CD4-positive, CD25-positive, alpha-beta regulatory T cell (primary cell): ENCODE measurements around the gene SLIT2. TPM values are rescaled to one million over a fixed set of nuclear protein-coding genes. Genes with fewer than 3 reads are reported as not detected.

Experiments
- ATAC-seq, 2 donors: fragments of 150-1000 bp; cut with Tn5 transposase; one replicate each; pipeline ENCODE4 v1.10.0; 2021; ENCODE audit warnings: low read depth in 2 of 2, moderate number of reproducible peaks in 2 of 2, moderate library complexity in 1 of 2
- DNase-seq, 3 donors: peaks; one replicate each; pipeline versions ENCODE4 v3.0.0 to v3.0.0-alpha.2; 2012 to 2022; ENCODE audit warnings: mixed read lengths in 1 of 3
- H3K27ac ChIP-seq: one replicate; pipeline ENCODE4 v1.7.0; 2013; ENCODE audit warnings: mild to moderate bottlenecking, low read length; ENCODE audit not compliant: insufficient read depth, poor library complexity, severe bottlenecking
- H3K27me3 ChIP-seq: one replicate; pipeline ENCODE4 v1.7.0; 2013; ENCODE audit warnings: low read length; ENCODE audit not compliant: control insufficient read depth, insufficient read depth
- H3K36me3 ChIP-seq: one replicate; pipeline ENCODE4 v1.7.0; 2013; ENCODE audit warnings: mild to moderate bottlenecking, low read length, moderate library complexity; ENCODE audit not compliant: control insufficient read depth, insufficient read depth
- H3K4me1 ChIP-seq: 2 replicates; pipeline ENCODE4 v1.7.0; 2013; ENCODE audit warnings: mild to moderate bottlenecking, low read length; ENCODE audit not compliant: insufficient read depth, control insufficient read depth, poor library complexity, severe bottlenecking
- H3K4me3 ChIP-seq: one replicate; pipeline ENCODE4 v1.7.0; 2013; ENCODE audit warnings: low read depth, mild to moderate bottlenecking, low read length, moderate library complexity
- H3K9me3 ChIP-seq, 2 experiments: 1 replicate in 1 of 2; 2 replicates in 1 of 2; pipeline ENCODE4 v1.7.0; 2013; ENCODE audit warnings: low read length in 2 of 2, mild to moderate bottlenecking in 1 of 2, moderate library complexity in 1 of 2; ENCODE audit not compliant: control insufficient read depth in 2 of 2
- H3K27ac Mint-ChIP-seq, 3 donors: one replicate each; pipeline ENCODE4 v1.8.0; 2020 to 2022; ENCODE audit warnings: mild to moderate bottlenecking in 3 of 3, mixed read lengths in 3 of 3, moderate library complexity in 2 of 3
- H3K27me3 Mint-ChIP-seq: one replicate; pipeline ENCODE4 v1.8.0; 2022; ENCODE audit warnings: mild to moderate bottlenecking, mixed read lengths
- H3K36me3 Mint-ChIP-seq: one replicate; pipeline ENCODE4 v1.8.0; 2020; ENCODE audit warnings: mixed read lengths
- H3K4me1 Mint-ChIP-seq, 4 donors: one replicate each; pipeline ENCODE4 v1.8.0; 2020 to 2022; ENCODE audit warnings: mixed read lengths in 4 of 4, mild to moderate bottlenecking in 1 of 4
- H3K4me3 Mint-ChIP-seq, 4 donors: one replicate each; pipeline ENCODE4 v1.8.0; 2020 to 2022; ENCODE audit warnings: mild to moderate bottlenecking in 4 of 4, mixed read lengths in 4 of 4, moderate library complexity in 3 of 4
- H3K9me3 Mint-ChIP-seq, 7 donors: one replicate each; pipeline ENCODE4 v1.8.0; 2020 to 2022; ENCODE audit warnings: mixed read lengths in 7 of 7, mild to moderate bottlenecking in 3 of 7, moderate library complexity in 2 of 7
- polyA plus RNA-seq, 4 donors: library from polyadenylated mRNA; unstranded; fragments of 300-500 nt; fragmentation: Illumina TruSeq; gene quantifications; one replicate each; pipeline ENCODE4 v1.2.3, GENCODE V29; 2021
- total RNA-seq: library from RNA; stranded (reverse); gene quantifications from one replicate; pipeline ENCODE4 v1.2.3, GENCODE V29; 2022

Gene SLIT2
- total and polyA plus RNA-seq, 5 donors from 2014 or later, result not detected

GRCh38 chr4:20279381-20279780 lies 27.7 kb downstream of the SLIT2 start:
- Histone ChIP-seq H3K4me1 (no peaks in the 10 kb centered on the region), H3K27ac (no peak overlapping the region), H3K4me3 (no peak overlapping the region), H3K36me3 (no peaks in the 10 kb centered on the region), H3K27me3 (no peaks in the 10 kb centered on the region), H3K9me3 (peaks cover 0 to 4% of the 10 kb centered on the region in 2 experiments)
- Mint-ChIP-seq H3K36me3 (no peaks in the 10 kb centered on the region), H3K4me1 (no peaks in the 10 kb centered on the region), H3K27ac (no peak overlapping the region), H3K9me3 (peaks cover 0 to 10% (median 3%) of the 10 kb centered on the region in 7 donors), H3K4me3 (no peak overlapping the region), H3K27me3 (no peaks in the 10 kb centered on the region)
- DNase-seq (no peak), ATAC-seq (no peak)

GRCh38 chr4:20281453-20281852 lies 29.7 kb downstream of the SLIT2 start:
- no peak overlapping the region for H3K27ac Mint-ChIP-seq
- Histone ChIP-seq H3K4me3 (no peak overlapping the region), H3K9me3 (no peaks in the 10 kb centered on the region), H3K27me3 (no peaks in the 10 kb centered on the region), H3K27ac (no peak overlapping the region), H3K4me1 (no peaks in the 10 kb centered on the region), H3K36me3 (no peaks in the 10 kb centered on the region)
- DNase-seq (no peak), ATAC-seq (no peak)
- no peak overlapping the region for H3K4me3 Mint-ChIP-seq
- no peaks in the 10 kb centered on the region for H3K4me1 Mint-ChIP-seq
- H3K9me3 Mint-ChIP-seq, result peaks cover 0 to 7% (median 3%) of the 10 kb centered on the region in 7 donors
- H3K27me3 Mint-ChIP-seq, result no peaks in the 10 kb centered on the region
- H3K36me3 Mint-ChIP-seq, result no peaks in the 10 kb centered on the region

DNA sequence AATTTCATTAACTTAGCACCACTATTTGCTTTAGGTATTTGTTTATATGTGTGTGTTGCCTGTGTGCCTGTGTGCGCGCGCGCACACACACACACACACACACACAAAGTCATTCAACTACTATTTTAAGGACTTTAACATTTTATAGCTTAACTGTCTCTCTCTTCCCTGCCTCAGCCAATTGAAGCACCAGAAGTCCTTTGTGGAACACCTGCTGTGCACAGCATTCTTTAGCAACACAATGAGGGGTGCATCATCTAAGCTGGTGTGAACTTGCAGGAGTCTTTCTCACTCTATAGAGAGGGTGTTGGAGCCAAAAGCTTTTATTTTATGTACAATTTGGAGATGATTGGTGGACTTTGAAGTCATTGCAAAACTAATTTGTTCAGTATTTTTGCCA lies 31.3 kb downstream of the SLIT2 start:
- no peaks in the 10 kb centered on the region for H3K27me3 Mint-ChIP-seq
- DNase-seq (no peak), ATAC-seq (no peak)
- H3K9me3 Mint-ChIP-seq, result peaks cover 0 to 8% (median 3%) of the 10 kb centered on the region in 7 donors
- no peaks in the 10 kb centered on the region for H3K36me3 Mint-ChIP-seq
- H3K4me3 Mint-ChIP-seq, result no peak overlapping the region
- no peak overlapping the region for H3K27ac Mint-ChIP-seq
- no peaks in the 10 kb centered on the region for H3K4me1 ChIP-seq
- H3K9me3 ChIP-seq, result no peaks in the 10 kb centered on the region
- no peak overlapping the region for H3K4me3 ChIP-seq
- H3K36me3 ChIP-seq, result no peaks in the 10 kb centered on the region
- no peak overlapping the region for H3K27ac ChIP-seq
- H3K4me1 Mint-ChIP-seq, result no peaks in the 10 kb centered on the region
- no peaks in the 10 kb centered on the region for H3K27me3 ChIP-seq

DNA sequence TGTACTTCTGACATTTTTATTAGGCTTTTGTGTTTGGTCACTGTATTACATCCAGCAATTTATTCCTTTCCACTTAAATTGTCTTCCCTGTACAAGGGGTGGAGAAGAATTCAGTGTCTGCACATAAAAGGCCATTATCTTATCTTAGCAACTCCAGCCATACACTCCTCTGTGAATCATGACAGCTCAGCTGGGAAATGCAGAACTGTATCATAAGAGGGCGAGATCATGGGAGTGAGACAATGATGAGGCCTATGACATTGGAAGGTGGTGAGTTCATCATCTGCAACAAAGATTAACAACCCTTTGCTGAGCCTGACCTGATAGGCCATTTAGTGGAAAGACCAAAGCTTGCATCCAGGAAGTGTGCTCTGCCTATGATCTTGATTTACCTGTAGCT lies 33.3 kb downstream of the SLIT2 start:
- H3K36me3 ChIP-seq, result no peaks in the 10 kb centered on the region
- Mint-ChIP-seq H3K4me3 (no peak overlapping the region), H3K27ac (no peak overlapping the region), H3K4me1 (no peaks in the 10 kb centered on the region), H3K27me3 (no peaks in the 10 kb centered on the region), H3K36me3 (no peaks in the 10 kb centered on the region), H3K9me3 (peaks cover 0 to 5% (median 3%) of the 10 kb centered on the region in 7 donors)
- H3K9me3 ChIP-seq, result no peaks in the 10 kb centered on the region
- H3K4me1 ChIP-seq, result no peaks in the 10 kb centered on the region
- DNase-seq (no peak), ATAC-seq (no peak)
- H3K4me3 ChIP-seq, result no peak overlapping the region
- no peaks in the 10 kb centered on the region for H3K27me3 ChIP-seq
- H3K27ac ChIP-seq, result no peak overlapping the region

DNA sequence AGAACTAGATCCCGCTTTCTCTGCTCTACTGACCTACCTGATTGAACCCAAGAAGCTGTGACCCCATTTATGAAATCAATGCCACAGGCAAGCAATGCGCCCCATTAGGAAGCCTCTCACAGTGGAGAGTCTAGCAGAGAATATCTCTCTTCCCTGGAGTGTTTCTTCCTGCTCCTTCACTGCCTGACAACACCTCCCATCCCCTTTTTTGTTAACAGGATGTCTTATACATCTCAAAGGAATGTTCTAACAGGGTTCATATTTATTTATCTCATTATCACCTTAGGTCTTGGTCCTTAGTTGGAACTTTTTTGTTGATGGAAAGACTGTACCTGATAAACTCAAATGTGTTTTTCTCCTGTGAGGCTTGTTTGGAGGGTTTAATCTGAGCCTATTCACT lies 35.5 kb downstream of the SLIT2 start:
- Mint-ChIP-seq H3K4me3 (no peak overlapping the region), H3K9me3 (peaks cover 0 to 3% (median 2%) of the 10 kb centered on the region in 7 donors), H3K36me3 (no peaks in the 10 kb centered on the region), H3K4me1 (no peaks in the 10 kb centered on the region), H3K27me3 (no peaks in the 10 kb centered on the region), H3K27ac (no peak overlapping the region)
- no peaks in the 10 kb centered on the region for H3K4me1 ChIP-seq
- H3K27me3 ChIP-seq, result no peaks in the 10 kb centered on the region
- no peak for DNase-seq
- ATAC-seq, result no peak
- H3K9me3 ChIP-seq, result no peaks in the 10 kb centered on the region
- no peaks in the 10 kb centered on the region for H3K36me3 ChIP-seq
- H3K4me3 ChIP-seq, result no peak overlapping the region
- no peak overlapping the region for H3K27ac ChIP-seq

GRCh38 chr4:20288047-20288650 lies 36.4 kb downstream of the SLIT2 start:
- no peaks in the 10 kb centered on the region for H3K9me3 ChIP-seq
- no peak overlapping the region for H3K4me3 Mint-ChIP-seq
- no peaks in the 10 kb centered on the region for H3K36me3 ChIP-seq
- ATAC-seq (no peak), DNase-seq (no peak)
- H3K4me1 Mint-ChIP-seq, result no peaks in the 10 kb centered on the region
- H3K4me1 ChIP-seq, result no peaks in the 10 kb centered on the region
- H3K27me3 ChIP-seq, result no peaks in the 10 kb centered on the region
- no peaks in the 10 kb centered on the region for H3K27me3 Mint-ChIP-seq
- peaks cover 0 to 9% (median 3%) of the 10 kb centered on the region in 7 donors for H3K9me3 Mint-ChIP-seq
- no peak overlapping the region for H3K27ac Mint-ChIP-seq
- H3K4me3 ChIP-seq, result no peak overlapping the region
- no peak overlapping the region for H3K27ac ChIP-seq
- H3K36me3 Mint-ChIP-seq, result no peaks in the 10 kb centered on the region

DNA sequence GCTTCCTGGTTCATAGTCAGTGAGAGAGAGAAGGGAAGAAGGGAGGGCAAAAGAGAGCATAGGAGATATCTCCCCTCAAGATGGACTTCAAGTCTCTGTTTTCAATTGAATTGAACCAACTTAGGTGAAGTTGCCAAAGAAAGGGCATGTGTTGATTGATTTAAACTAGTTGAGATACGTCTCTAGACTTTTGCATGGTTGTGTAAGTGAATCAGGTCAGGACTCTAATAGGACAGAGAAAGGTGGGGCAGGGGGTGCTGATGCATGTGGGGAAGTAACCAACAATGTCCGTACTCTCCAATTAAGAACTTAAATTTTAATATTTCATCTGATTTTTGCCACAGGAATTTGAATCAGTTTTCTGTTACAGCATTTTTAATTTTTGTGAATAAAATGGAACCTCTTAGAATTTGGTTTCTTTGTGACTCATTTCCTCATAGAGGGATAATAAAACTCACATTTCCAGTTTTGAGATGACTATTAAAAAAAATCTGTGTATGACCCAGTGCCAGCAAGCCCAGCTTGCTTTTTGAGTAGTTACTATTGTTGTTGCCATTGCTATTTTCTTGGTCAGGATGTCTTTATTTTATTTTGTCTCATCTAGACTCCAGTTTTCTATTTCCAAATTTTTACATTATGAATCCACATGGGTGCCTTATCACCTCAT lies 37.3 kb downstream of the SLIT2 start:
- ATAC-seq, result no peak
- no peaks in the 10 kb centered on the region for H3K36me3 ChIP-seq

GRCh38 chr4:20289782-20290181 lies 38.1 kb downstream of the SLIT2 start:
- DNase-seq (no peak), ATAC-seq (no peak)
- Histone ChIP-seq H3K27ac (no peak overlapping the region), H3K9me3 (no peaks in the 10 kb centered on the region), H3K27me3 (no peaks in the 10 kb centered on the region), H3K4me1 (no peaks in the 10 kb centered on the region), H3K4me3 (no peak overlapping the region), H3K36me3 (no peaks in the 10 kb centered on the region)
- H3K27me3 Mint-ChIP-seq, result no peaks in the 10 kb centered on the region
- H3K9me3 Mint-ChIP-seq, result peaks cover 0 to 13% (median 2%) of the 10 kb centered on the region in 7 donors
- H3K27ac Mint-ChIP-seq, result no peak overlapping the region
- no peaks in the 10 kb centered on the region for H3K36me3 Mint-ChIP-seq
- H3K4me1 Mint-ChIP-seq, result no peaks in the 10 kb centered on the region
- H3K4me3 Mint-ChIP-seq, result no peak overlapping the region

More for the DNA sequence above, 37.3 kb downstream of the SLIT2 start:
- DNase-seq, result no peak
- H3K4me1 Mint-ChIP-seq, result no peaks in the 10 kb centered on the region
- H3K9me3 ChIP-seq, result no peaks in the 10 kb centered on the region
- H3K27ac Mint-ChIP-seq, result no peak overlapping the region
- no peaks in the 10 kb centered on the region for H3K27me3 ChIP-seq
- H3K9me3 Mint-ChIP-seq, result peaks cover 0 to 13% (median 2%) of the 10 kb centered on the region in 7 donors
- no peak overlapping the region for H3K27ac ChIP-seq
- no peak overlapping the region for H3K4me3 ChIP-seq
- no peaks in the 10 kb centered on the region for H3K4me1 ChIP-seq
- H3K27me3 Mint-ChIP-seq, result no peaks in the 10 kb centered on the region
- H3K36me3 Mint-ChIP-seq, result no peaks in the 10 kb centered on the region
- H3K4me3 Mint-ChIP-seq, result no peak overlapping the region
